SK-N-SH treated with all-trans-retinoic acid at 6 μM for 48 hours (cell line): Measurements from ENCODE around the gene SPN.

ENCODE experiments used
- ATAC-seq: fragments of 200-7000 bp; cut with Tn5 transposase; 3 replicates; pipeline ENCODE4 v1.9.1; 2020; ENCODE audit warnings: mild to moderate bottlenecking, moderate library complexity
- ARNTL ChIP-seq: fragments of 450-650 bp; formaldehyde crosslinking; IDR thresholded peaks from 2 replicates; pipeline ENCODE4 v1.5.0; 2020; ENCODE audit warnings: low read depth, mild to moderate bottlenecking, moderate library complexity, borderline replicate concordance
- BACH2 ChIP-seq: fragments of 250-450 bp; sonication (Bioruptor Pico); IDR thresholded peaks from 2 replicates; pipeline ENCODE4 v1.9.0; 2021; ENCODE audit warnings: mild to moderate bottlenecking, borderline replicate concordance
- CSDC2 ChIP-seq: fragments of 250-450 bp; sonication (Bioruptor Pico); IDR thresholded peaks from 2 replicates; pipeline ENCODE4 v1.5.0; 2020; ENCODE audit warnings: mild to moderate bottlenecking, moderate library complexity
- ESRRG ChIP-seq: fragments of 250-450 bp; sonication (Bioruptor Pico); IDR thresholded peaks from 2 replicates; pipeline ENCODE4 v1.6.1; 2021; ENCODE audit warnings: mild to moderate bottlenecking
- GLIS3 ChIP-seq: fragments of 250-450 bp; sonication (Bioruptor Pico); IDR thresholded peaks from 2 replicates; pipeline ENCODE4 v1.5.0; 2020; ENCODE audit warnings: mild to moderate bottlenecking, moderate library complexity
- OSR1 ChIP-seq: fragments of 250-450 bp; sonication (Bioruptor Pico); IDR thresholded peaks from 2 replicates; pipeline ENCODE4 v1.8.0; 2022; ENCODE audit warnings: moderate library complexity, mild to moderate bottlenecking, inconsistent platforms
- PPARA ChIP-seq: fragments of 250-450 bp; sonication (Bioruptor Pico); IDR thresholded peaks from 2 replicates; pipeline ENCODE4 v1.5.0; 2020; ENCODE audit warnings: mild to moderate bottlenecking, borderline replicate concordance
- RARB ChIP-seq: fragments of 250-450 bp; sonication (Bioruptor Pico); IDR thresholded peaks from 2 replicates; pipeline ENCODE4 v1.8.0; 2021; ENCODE audit warnings: mild to moderate bottlenecking, moderate library complexity
- SNAI2 ChIP-seq: fragments of 250-450 bp; sonication (Bioruptor Pico); IDR thresholded peaks from 2 replicates; pipeline ENCODE4 v1.5.0; 2020; ENCODE audit warnings: mild to moderate bottlenecking, moderate library complexity
- TCF4 ChIP-seq: fragments of 250-450 bp; sonication (Bioruptor Pico); IDR thresholded peaks from 2 replicates; pipeline ENCODE4 v1.8.0; 2021; ENCODE audit warnings: mild to moderate bottlenecking, moderate library complexity, borderline replicate concordance
- TOX ChIP-seq: fragments of 250-450 bp; sonication (Bioruptor Pico); IDR thresholded peaks from 2 replicates; pipeline ENCODE4 v1.8.0; 2021; ENCODE audit warnings: mild to moderate bottlenecking, moderate library complexity, borderline replicate concordance
- ZC3H10 ChIP-seq: fragments of 250-450 bp; sonication (Bioruptor Pico); IDR thresholded peaks from 2 replicates; pipeline ENCODE4 v1.5.1; 2021; ENCODE audit warnings: mild to moderate bottlenecking, moderate library complexity
- ZFP3 ChIP-seq: fragments of 250-450 bp; sonication (Bioruptor Pico); IDR thresholded peaks from 2 replicates; pipeline ENCODE4 v1.5.0; 2020; ENCODE audit warnings: mild to moderate bottlenecking, moderate library complexity
- ZFP30 ChIP-seq: fragments of 450-650 bp; formaldehyde crosslinking; IDR thresholded peaks from 2 replicates; pipeline ENCODE4 v1.5.0; 2022; ENCODE audit warnings: mild to moderate bottlenecking, moderate library complexity
- ZNF565 ChIP-seq: fragments of 450-650 bp; formaldehyde crosslinking; conservative IDR thresholded peaks from 2 replicates; pipeline ENCODE4 v1.5.0; 2020; ENCODE audit warnings: low read depth, mild to moderate bottlenecking, moderate library complexity
- ZNF70 ChIP-seq: fragments of 450-650 bp; formaldehyde crosslinking; IDR thresholded peaks from 2 replicates; pipeline ENCODE4 v1.5.0; 2020; ENCODE audit warnings: mild to moderate bottlenecking, moderate library complexity
- ZNF8 ChIP-seq: fragments of 450-650 bp; formaldehyde crosslinking; IDR thresholded peaks from 2 replicates; pipeline ENCODE4 v1.5.0; 2020; ENCODE audit warnings: mild to moderate bottlenecking, moderate library complexity
- TF ChIP-seq, protein P1 (sequence below): fragments of 250-450 bp; sonication (Bioruptor Pico); IDR thresholded peaks from 2 replicates; pipeline ENCODE4 v1.8.0; 2021; ENCODE audit warnings: low read depth, mild to moderate bottlenecking, moderate library complexity, borderline replicate concordance
- TF ChIP-seq, protein P2 (sequence below): fragments of 250-450 bp; sonication (Bioruptor Pico); IDR thresholded peaks from 2 replicates; pipeline ENCODE4 v1.5.1; 2021; ENCODE audit warnings: mild to moderate bottlenecking, moderate library complexity
- TF ChIP-seq, protein P3 (sequence below): fragments of 250-450 bp; sonication (Bioruptor Pico); IDR thresholded peaks from 2 replicates; pipeline ENCODE4 v1.8.0; 2020; ENCODE audit warnings: mild to moderate bottlenecking, moderate library complexity, borderline replicate concordance
- TF ChIP-seq, protein P4 (sequence below): fragments of 250-450 bp; sonication (Bioruptor Pico); IDR thresholded peaks from 2 replicates; pipeline ENCODE4 v1.5.1; 2020; ENCODE audit warnings: low read depth, mild to moderate bottlenecking, moderate library complexity
- TF ChIP-seq, protein P5 (sequence below): fragments of 250-450 bp; sonication (Bioruptor Pico); IDR thresholded peaks from 2 replicates; pipeline ENCODE4 v1.5.0; 2020; ENCODE audit warnings: mild to moderate bottlenecking, moderate library complexity

SPN gene

DNA sequence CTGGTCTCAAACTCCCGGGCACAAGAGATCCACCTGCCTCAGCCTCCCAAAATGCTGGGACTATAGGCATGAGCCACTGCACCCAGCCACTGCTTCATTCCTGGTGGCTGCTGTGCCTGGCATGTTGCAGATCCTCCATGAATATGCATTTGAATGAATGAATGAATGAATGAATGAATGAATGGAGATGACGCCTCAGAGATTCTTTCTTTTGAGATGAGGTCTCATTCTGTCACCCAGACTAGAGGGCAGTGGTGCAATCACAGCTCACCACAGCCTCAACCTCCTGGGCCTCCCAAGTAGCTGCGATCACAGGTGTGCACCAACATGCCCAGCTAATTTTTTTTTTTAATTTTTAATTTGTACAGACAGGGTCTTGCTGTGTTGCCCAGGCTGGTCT lies 5.2 kb downstream of the SPN start:
- TF ChIP-seq, protein P1, sequence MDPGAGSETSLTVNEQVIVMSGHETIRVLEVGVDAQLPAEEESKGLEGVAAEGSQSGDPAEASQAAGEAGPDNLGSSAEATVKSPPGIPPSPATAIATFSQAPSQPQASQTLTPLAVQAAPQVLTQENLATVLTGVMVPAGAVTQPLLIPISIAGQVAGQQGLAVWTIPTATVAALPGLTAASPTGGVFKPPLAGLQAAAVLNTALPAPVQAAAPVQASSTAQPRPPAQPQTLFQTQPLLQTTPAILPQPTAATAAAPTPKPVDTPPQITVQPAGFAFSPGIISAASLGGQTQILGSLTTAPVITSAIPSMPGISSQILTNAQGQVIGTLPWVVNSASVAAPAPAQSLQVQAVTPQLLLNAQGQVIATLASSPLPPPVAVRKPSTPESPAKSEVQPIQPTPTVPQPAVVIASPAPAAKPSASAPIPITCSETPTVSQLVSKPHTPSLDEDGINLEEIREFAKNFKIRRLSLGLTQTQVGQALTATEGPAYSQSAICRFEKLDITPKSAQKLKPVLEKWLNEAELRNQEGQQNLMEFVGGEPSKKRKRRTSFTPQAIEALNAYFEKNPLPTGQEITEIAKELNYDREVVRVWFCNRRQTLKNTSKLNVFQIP = no peak
- TF ChIP-seq GLIS3 (CRISPR knock-in tag) (no peak), ZNF8 (CRISPR knock-in tag) (no peak), RARB (CRISPR knock-in tag) (no peak), ESRRG (CRISPR knock-in tag) (no peak), ZFP3 (CRISPR knock-in tag) (no peak)
- ATAC-seq = no peak

DNA sequence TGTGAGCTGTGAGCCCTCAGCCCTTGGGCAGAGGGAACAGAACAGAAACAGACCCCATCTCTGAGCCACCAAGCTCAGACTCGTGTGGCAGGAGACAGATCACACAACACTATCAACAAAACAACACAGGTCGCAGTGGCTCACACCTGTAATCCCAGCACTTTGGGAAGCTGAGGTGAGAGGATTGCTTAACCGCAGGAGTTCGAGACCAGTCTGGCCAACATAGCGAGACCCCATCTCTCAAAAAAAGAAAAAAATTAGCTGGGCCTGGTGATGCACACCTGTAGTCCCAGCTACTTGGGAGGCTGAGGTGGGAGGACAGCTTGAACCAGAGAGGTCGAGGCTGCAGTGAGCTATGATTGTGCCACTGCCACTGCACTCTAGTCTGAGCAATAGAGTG lies 10.5 kb downstream of the SPN start:
- no peak for ATAC-seq
- TF ChIP-seq PPARA (CRISPR knock-in tag) (no peak), CSDC2 (CRISPR knock-in tag) (no peak), ZNF565 (CRISPR knock-in tag) (no peak), ZFP30 (CRISPR knock-in tag) (no peak), ZFP3 (CRISPR knock-in tag) (no peak), GLIS3 (CRISPR knock-in tag) (no peak), ZNF70 (CRISPR knock-in tag) (no peak), ARNTL (CRISPR knock-in tag) (no peak)
- TF ChIP-seq, protein P2, sequence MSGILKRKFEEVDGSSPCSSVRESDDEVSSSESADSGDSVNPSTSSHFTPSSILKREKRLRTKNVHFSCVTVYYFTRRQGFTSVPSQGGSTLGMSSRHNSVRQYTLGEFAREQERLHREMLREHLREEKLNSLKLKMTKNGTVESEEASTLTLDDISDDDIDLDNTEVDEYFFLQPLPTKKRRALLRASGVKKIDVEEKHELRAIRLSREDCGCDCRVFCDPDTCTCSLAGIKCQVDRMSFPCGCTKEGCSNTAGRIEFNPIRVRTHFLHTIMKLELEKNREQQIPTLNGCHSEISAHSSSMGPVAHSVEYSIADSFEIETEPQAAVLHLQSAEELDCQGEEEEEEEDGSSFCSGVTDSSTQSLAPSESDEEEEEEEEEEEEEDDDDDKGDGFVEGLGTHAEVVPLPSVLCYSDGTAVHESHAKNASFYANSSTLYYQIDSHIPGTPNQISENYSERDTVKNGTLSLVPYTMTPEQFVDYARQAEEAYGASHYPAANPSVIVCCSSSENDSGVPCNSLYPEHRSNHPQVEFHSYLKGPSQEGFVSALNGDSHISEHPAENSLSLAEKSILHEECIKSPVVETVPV = no peak
- TF ChIP-seq, protein P3, sequence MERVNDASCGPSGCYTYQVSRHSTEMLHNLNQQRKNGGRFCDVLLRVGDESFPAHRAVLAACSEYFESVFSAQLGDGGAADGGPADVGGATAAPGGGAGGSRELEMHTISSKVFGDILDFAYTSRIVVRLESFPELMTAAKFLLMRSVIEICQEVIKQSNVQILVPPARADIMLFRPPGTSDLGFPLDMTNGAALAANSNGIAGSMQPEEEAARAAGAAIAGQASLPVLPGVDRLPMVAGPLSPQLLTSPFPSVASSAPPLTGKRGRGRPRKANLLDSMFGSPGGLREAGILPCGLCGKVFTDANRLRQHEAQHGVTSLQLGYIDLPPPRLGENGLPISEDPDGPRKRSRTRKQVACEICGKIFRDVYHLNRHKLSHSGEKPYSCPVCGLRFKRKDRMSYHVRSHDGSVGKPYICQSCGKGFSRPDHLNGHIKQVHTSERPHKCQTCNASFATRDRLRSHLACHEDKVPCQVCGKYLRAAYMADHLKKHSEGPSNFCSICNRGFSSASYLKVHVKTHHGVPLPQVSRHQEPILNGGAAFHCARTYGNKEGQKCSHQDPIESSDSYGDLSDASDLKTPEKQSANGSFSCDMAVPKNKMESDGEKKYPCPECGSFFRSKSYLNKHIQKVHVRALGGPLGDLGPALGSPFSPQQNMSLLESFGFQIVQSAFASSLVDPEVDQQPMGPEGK (CRISPR knock-in tag) = no peak
- TF ChIP-seq, protein P4, sequence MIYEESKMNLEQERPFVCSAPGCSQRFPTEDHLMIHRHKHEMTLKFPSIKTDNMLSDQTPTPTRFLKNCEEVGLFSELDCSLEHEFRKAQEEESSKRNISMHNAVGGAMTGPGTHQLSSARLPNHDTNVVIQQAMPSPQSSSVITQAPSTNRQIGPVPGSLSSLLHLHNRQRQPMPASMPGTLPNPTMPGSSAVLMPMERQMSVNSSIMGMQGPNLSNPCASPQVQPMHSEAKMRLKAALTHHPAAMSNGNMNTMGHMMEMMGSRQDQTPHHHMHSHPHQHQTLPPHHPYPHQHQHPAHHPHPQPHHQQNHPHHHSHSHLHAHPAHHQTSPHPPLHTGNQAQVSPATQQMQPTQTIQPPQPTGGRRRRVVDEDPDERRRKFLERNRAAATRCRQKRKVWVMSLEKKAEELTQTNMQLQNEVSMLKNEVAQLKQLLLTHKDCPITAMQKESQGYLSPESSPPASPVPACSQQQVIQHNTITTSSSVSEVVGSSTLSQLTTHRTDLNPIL (CRISPR knock-in tag) = no peak
- TF ChIP-seq, protein P5, sequence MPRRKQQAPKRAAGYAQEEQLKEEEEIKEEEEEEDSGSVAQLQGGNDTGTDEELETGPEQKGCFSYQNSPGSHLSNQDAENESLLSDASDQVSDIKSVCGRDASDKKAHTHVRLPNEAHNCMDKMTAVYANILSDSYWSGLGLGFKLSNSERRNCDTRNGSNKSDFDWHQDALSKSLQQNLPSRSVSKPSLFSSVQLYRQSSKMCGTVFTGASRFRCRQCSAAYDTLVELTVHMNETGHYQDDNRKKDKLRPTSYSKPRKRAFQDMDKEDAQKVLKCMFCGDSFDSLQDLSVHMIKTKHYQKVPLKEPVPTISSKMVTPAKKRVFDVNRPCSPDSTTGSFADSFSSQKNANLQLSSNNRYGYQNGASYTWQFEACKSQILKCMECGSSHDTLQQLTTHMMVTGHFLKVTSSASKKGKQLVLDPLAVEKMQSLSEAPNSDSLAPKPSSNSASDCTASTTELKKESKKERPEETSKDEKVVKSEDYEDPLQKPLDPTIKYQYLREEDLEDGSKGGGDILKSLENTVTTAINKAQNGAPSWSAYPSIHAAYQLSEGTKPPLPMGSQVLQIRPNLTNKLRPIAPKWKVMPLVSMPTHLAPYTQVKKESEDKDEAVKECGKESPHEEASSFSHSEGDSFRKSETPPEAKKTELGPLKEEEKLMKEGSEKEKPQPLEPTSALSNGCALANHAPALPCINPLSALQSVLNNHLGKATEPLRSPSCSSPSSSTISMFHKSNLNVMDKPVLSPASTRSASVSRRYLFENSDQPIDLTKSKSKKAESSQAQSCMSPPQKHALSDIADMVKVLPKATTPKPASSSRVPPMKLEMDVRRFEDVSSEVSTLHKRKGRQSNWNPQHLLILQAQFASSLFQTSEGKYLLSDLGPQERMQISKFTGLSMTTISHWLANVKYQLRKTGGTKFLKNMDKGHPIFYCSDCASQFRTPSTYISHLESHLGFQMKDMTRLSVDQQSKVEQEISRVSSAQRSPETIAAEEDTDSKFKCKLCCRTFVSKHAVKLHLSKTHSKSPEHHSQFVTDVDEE = no peak

DNA sequence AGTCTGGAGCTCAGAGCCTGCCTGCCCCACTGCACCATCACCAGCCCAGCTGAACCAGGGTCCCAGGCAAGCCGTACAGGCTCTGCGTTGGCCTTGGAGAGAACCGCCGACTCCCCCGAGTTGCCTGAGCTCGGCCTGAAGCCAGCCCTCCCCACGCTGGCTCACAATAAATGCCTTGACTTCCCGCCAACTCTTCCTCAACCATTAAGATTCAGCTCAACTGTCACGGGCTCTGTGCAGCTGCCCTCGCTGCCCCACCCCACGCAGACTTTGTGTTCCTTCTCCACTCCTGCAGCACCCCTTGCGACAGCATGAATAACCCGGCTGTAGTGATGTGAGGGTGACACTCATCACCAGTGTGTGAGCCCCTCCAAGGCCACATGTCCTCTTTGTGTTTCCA lies 11.1 kb downstream of the SPN start:
- ATAC-seq = no peak
- TF ChIP-seq ZNF8 (CRISPR knock-in tag) (no peak), ZFP30 (CRISPR knock-in tag) (no peak), TOX (CRISPR knock-in tag) (no peak), CSDC2 (CRISPR knock-in tag) (no peak), ZNF70 (CRISPR knock-in tag) (no peak), ZC3H10 (CRISPR knock-in tag) (no peak), RARB (CRISPR knock-in tag) (no peak), ESRRG (CRISPR knock-in tag) (no peak), GLIS3 (CRISPR knock-in tag) (no peak), PPARA (CRISPR knock-in tag) (no peak), SNAI2 (no peak), TCF4 (CRISPR knock-in tag) (no peak), BACH2 (no peak), OSR1 (no peak)
- TF ChIP-seq, protein P1 = no peak
- TF ChIP-seq, protein P2 = no peak
- TF ChIP-seq, protein P3 (CRISPR knock-in tag) = no peak
